ENCODE data around the gene YTHDC2. TPM values are rescaled to one million over a fixed set of nuclear protein-coding genes. Genes with fewer than 3 reads are reported as not detected.

Gene YTHDC2
- total RNA-seq, 2 donors from 2014 or later: 17.7 to 32.0 TPM

DNA sequence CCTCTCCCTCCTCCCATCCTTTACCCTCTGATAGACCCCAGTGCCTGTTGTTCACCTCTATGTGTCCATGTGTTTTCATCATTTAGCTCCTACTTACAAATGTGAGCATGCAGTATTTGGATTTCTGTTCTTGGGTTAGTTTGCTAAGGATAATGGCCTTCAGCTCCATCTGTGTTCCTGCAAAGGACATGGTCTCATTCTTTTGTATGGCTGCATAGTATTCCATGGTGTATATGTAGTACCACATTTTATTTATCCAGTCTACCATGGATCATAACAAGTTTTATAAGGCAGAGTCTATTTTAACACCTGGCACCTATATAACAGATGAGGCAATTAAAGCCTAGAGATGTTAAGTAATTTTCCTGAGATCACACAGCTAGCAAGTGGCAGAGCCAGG, 7.4 kb downstream of the YTHDC2 start:
- no peak for DNase-seq (ENCODE audit: low spot score)
- Histone ChIP-seq H3K27me3 (replicated peaks; ENCODE audit: insufficient read depth) (no peaks in the 10 kb centered on the region), H3K27ac (no peak overlapping the region), H3K9me3 (no peaks in the 10 kb centered on the region), H3K4me3 (no peak overlapping the region), H3K36me3 (no peaks in the 10 kb centered on the region), H3K4me1 (replicated peaks) (no peaks in the 10 kb centered on the region)
- TF ChIP-seq POLR2AphosphoS5 (IDR thresholded peaks at IDR 0.05) (no peak), POLR2A (IDR thresholded peaks at IDR 0.05) (no peak)
- TF ChIP-seq, protein P1, sequence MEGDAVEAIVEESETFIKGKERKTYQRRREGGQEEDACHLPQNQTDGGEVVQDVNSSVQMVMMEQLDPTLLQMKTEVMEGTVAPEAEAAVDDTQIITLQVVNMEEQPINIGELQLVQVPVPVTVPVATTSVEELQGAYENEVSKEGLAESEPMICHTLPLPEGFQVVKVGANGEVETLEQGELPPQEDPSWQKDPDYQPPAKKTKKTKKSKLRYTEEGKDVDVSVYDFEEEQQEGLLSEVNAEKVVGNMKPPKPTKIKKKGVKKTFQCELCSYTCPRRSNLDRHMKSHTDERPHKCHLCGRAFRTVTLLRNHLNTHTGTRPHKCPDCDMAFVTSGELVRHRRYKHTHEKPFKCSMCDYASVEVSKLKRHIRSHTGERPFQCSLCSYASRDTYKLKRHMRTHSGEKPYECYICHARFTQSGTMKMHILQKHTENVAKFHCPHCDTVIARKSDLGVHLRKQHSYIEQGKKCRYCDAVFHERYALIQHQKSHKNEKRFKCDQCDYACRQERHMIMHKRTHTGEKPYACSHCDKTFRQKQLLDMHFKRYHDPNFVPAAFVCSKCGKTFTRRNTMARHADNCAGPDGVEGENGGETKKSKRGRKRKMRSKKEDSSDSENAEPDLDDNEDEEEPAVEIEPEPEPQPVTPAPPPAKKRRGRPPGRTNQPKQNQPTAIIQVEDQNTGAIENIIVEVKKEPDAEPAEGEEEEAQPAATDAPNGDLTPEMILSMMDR (IDR thresholded peaks at IDR 0.05): no peak
- intact Hi-C loops (cut with DNase I): no loop called here

- DNase-seq (ENCODE audit: low spot score): no peak
- no peaks in the 10 kb centered on the region for H3K9me3 ChIP-seq
- WGBS: 77% methylated on average over 2 of the region's 2 CpGs
- no peaks in the 10 kb centered on the region for H3K4me1 ChIP-seq (replicated peaks)
- no peak overlapping the region for H3K27ac ChIP-seq
- no peak overlapping the region for H3K4me3 ChIP-seq
- no peaks in the 10 kb centered on the region for H3K36me3 ChIP-seq
- TF ChIP-seq POLR2A (IDR thresholded peaks at IDR 0.05) (no peak), POLR2AphosphoS5 (IDR thresholded peaks at IDR 0.05) (no peak)
- TF ChIP-seq, protein P1 (IDR thresholded peaks at IDR 0.05): no peak
- intact Hi-C loops (cut with DNase I): no loop called here
- H3K27me3 ChIP-seq (replicated peaks; ENCODE audit: insufficient read depth): no peaks in the 10 kb centered on the region
These were observed 9.7 kb downstream of the YTHDC2 start for GRCh38 chr5:113523168-113523567.

GRCh38 chr5:113524927-113525326, 11.4 kb downstream of the YTHDC2 start:
- intact Hi-C loops (cut with DNase I): no loop called here
- Histone ChIP-seq H3K27ac (no peak overlapping the region), H3K4me1 (replicated peaks) (no peaks in the 10 kb centered on the region), H3K9me3 (no peaks in the 10 kb centered on the region), H3K36me3 (no peaks in the 10 kb centered on the region), H3K4me3 (no peak overlapping the region), H3K27me3 (replicated peaks; ENCODE audit: insufficient read depth) (no peaks in the 10 kb centered on the region)
- TF ChIP-seq POLR2A (IDR thresholded peaks at IDR 0.05): no peak
- TF ChIP-seq POLR2AphosphoS5 (IDR thresholded peaks at IDR 0.05): no peak
- TF ChIP-seq, protein P1 (IDR thresholded peaks at IDR 0.05): no peak
- DNase-seq (ENCODE audit: low spot score): no peak
- WGBS: 82% methylated on average over 2 of the region's 2 CpGs

- intact Hi-C loops (cut with DNase I): no loop called here
- DNase-seq (ENCODE audit: low spot score): no peak
- WGBS: 90% methylated on average over 4 of the region's 4 CpGs
- TF ChIP-seq POLR2A (IDR thresholded peaks at IDR 0.05) (no peak), POLR2AphosphoS5 (IDR thresholded peaks at IDR 0.05) (no peak)
- TF ChIP-seq, protein P1 (IDR thresholded peaks at IDR 0.05): no peak
- Histone ChIP-seq H3K4me1 (replicated peaks) (no peaks in the 10 kb centered on the region), H3K4me3 (no peak overlapping the region), H3K9me3 (no peaks in the 10 kb centered on the region), H3K27ac (no peak overlapping the region), H3K27me3 (replicated peaks; ENCODE audit: insufficient read depth) (no peaks in the 10 kb centered on the region), H3K36me3 (no peaks in the 10 kb centered on the region)
These were observed 12.9 kb downstream of the YTHDC2 start for GRCh38 chr5:113526421-113526820.

- TF ChIP-seq, protein P1 (IDR thresholded peaks at IDR 0.05): no peak
- TF ChIP-seq POLR2A (IDR thresholded peaks at IDR 0.05) (no peak), POLR2AphosphoS5 (IDR thresholded peaks at IDR 0.05) (no peak)
- 95% methylated on average over 5 of the region's 5 CpGs for WGBS
- no peak overlapping the region for H3K27ac ChIP-seq
- no peak overlapping the region for H3K4me3 ChIP-seq
- H3K27me3 ChIP-seq (replicated peaks; ENCODE audit: insufficient read depth): no peaks in the 10 kb centered on the region
- DNase-seq (ENCODE audit: low spot score): no peak
- intact Hi-C loops (cut with DNase I): no loop called here
- H3K9me3 ChIP-seq: no peaks in the 10 kb centered on the region
- no peaks in the 10 kb centered on the region for H3K4me1 ChIP-seq (replicated peaks)
- H3K36me3 ChIP-seq: no peaks in the 10 kb centered on the region
These were observed 14.3 kb downstream of the YTHDC2 start for GRCh38 chr5:113527746-113528145.
